GM23338 (cell line): ENCODE data around the gene MIX23. TPM values are rescaled to one million over a fixed set of nuclear protein-coding genes. Genes with fewer than 3 reads are reported as not detected.

Experiments
- ATAC-seq: fragments of 200-7000 bp; cut with Tn5 transposase; 3 replicates; pipeline ENCODE4 v1.9.1; 2020
- DNase-seq: peaks from one replicate; pipeline ENCODE4 v3.0.0-alpha.2; 2015; ENCODE audit warnings: low spot score
- H2AFZ ChIP-seq: fragments of 200-600 bp; sonication (generic); 2 replicates; pipeline ENCODE4 v1.8.0; 2016; ENCODE audit warnings: antibody characterized with exemption, mild to moderate bottlenecking, moderate library complexity
- H3F3A ChIP-seq: fragments of 200-600 bp; sonication (generic); replicated peaks from 2 replicates; pipeline ENCODE4 v1.8.0; 2017; ENCODE audit warnings: antibody characterized with exemption, mixed run types, low read depth
- H3K27ac ChIP-seq: fragments of 200-600 bp; sonication (generic); 2 replicates; pipeline ENCODE4 v1.6.1; 2016; ENCODE audit warnings: low read depth
- H3K27me3 ChIP-seq: fragments of 200-600 bp; sonication (generic); 2 replicates; pipeline ENCODE4 v1.8.0; 2016; ENCODE audit warnings: mild to moderate bottlenecking, mixed run types, moderate library complexity; ENCODE audit not compliant: insufficient read depth
- H3K36me3 ChIP-seq: fragments of 200-600 bp; sonication (generic); 2 replicates; pipeline ENCODE4 v1.8.0; 2016; ENCODE audit warnings: mild to moderate bottlenecking; ENCODE audit not compliant: insufficient read depth
- H3K4me1 ChIP-seq: fragments of 200-600 bp; sonication (generic); 2 replicates; pipeline ENCODE4 v1.8.0; 2016; ENCODE audit warnings: mild to moderate bottlenecking, moderate library complexity; ENCODE audit not compliant: insufficient read depth
- H3K4me2 ChIP-seq: fragments of 200-600 bp; sonication (generic); 2 replicates; pipeline ENCODE4 v1.7.1; 2017; ENCODE audit warnings: mixed run types
- H3K4me3 ChIP-seq: fragments of 200-600 bp; sonication (generic); 2 replicates; pipeline ENCODE4 v1.6.1; 2016; ENCODE audit warnings: mixed run types
- H3K79me2 ChIP-seq: fragments of 200-600 bp; sonication (generic); replicated peaks from 2 replicates; pipeline ENCODE4 v1.8.0; 2017; ENCODE audit warnings: mild to moderate bottlenecking; ENCODE audit not compliant: insufficient read depth
- H3K9me2 ChIP-seq: fragments of 200-600 bp; sonication (generic); 2 replicates; pipeline ENCODE4 v1.8.0; 2017; ENCODE audit not compliant: insufficient read depth
- H4K20me1 ChIP-seq: fragments of 200-600 bp; sonication (generic); replicated peaks from 2 replicates; pipeline ENCODE4 v1.8.0; 2017; ENCODE audit warnings: mild to moderate bottlenecking; ENCODE audit not compliant: insufficient read depth
- H3K27ac Mint-ChIP-seq: 2 replicates; pipeline ENCODE4 v1.8.0; 2020; ENCODE audit warnings: inconsistent platforms, mild to moderate bottlenecking, moderate library complexity, mixed read lengths
- H3K27me3 Mint-ChIP-seq: 3 replicates; pipeline ENCODE4 v1.8.0; 2022; ENCODE audit warnings: low read depth, mild to moderate bottlenecking, moderate library complexity, mixed read lengths, inconsistent platforms; ENCODE audit not compliant: insufficient read depth, poor library complexity
- H3K36me3 Mint-ChIP-seq: 3 replicates; pipeline ENCODE4 v1.8.0; 2021; ENCODE audit warnings: low read depth, mild to moderate bottlenecking, inconsistent platforms, moderate library complexity, mixed read lengths
- H3K4me1 Mint-ChIP-seq: 3 replicates; pipeline ENCODE4 v1.8.0; 2020; ENCODE audit warnings: mild to moderate bottlenecking, inconsistent platforms, mixed read lengths
- H3K4me3 Mint-ChIP-seq: 3 replicates; pipeline ENCODE4 v1.8.0; 2021; ENCODE audit warnings: moderate library complexity, mild to moderate bottlenecking, inconsistent platforms, mixed read lengths
- H3K9me3 Mint-ChIP-seq: 3 replicates; pipeline ENCODE4 v1.8.0; 2020; ENCODE audit warnings: moderate library complexity, mild to moderate bottlenecking, inconsistent platforms, mixed read lengths
- CREB1 ChIP-seq: fragments of 250-450 bp; sonication (Bioruptor Pico); IDR thresholded peaks from 2 replicates; pipeline ENCODE4 v1.5.0; 2020; ENCODE audit warnings: low read depth, mild to moderate bottlenecking, moderate library complexity
- EZH2 ChIP-seq: fragments of 200-600 bp; sonication (generic); IDR thresholded peaks from one replicate; pipeline ENCODE4 v1.8.0; 2017; ENCODE audit warnings: antibody characterized with exemption, mild to moderate bottlenecking, low read depth; ENCODE audit not compliant: unreplicated experiment
- EZH2phosphoT487 ChIP-seq: fragments of 200-600 bp; sonication (generic); IDR thresholded peaks from one replicate; pipeline ENCODE4 v1.8.1; 2018; ENCODE audit warnings: antibody characterized with exemption; ENCODE audit not compliant: unreplicated experiment
- JUNB ChIP-seq: IDR thresholded peaks from one replicate; pipeline ENCODE4 v1.6.1; 2016; ENCODE audit warnings: antibody characterized with exemption; ENCODE audit not compliant: unreplicated experiment
- NANOG ChIP-seq: IDR thresholded peaks from 2 replicates; pipeline ENCODE4 v1.6.1; 2016; ENCODE audit warnings: antibody characterized with exemption, borderline replicate concordance
- POLR2AphosphoS5 ChIP-seq: IDR thresholded peaks from 2 replicates; pipeline ENCODE4 v1.6.1; 2016; ENCODE audit warnings: antibody characterized with exemption, low read depth
- REST ChIP-seq: IDR thresholded peaks from one replicate; pipeline ENCODE4 v1.6.1; 2018; ENCODE audit warnings: antibody characterized with exemption; ENCODE audit not compliant: unreplicated experiment
- ZNF462 ChIP-seq: fragments of 250-450 bp; sonication (Bioruptor Pico); IDR thresholded peaks from 2 replicates; pipeline ENCODE4 v1.5.0; 2020; ENCODE audit warnings: mild to moderate bottlenecking, moderate library complexity
- polyA plus RNA-seq: library from polyadenylated mRNA; unstranded; fragments of >200 nt; fragmentation: Nextera tagmentation; extraction: Ambion mirVana; gene quantifications from 2 replicates; pipeline ENCODE4 v1.2.1, GENCODE V29; 2016
- total RNA-seq: library from RNA; depleted of rRNA; stranded (reverse); fragments of >200 nt; shearing (Covaris generic); gene quantifications from 2 replicates; pipeline ENCODE4 v1.2.3, GENCODE V29; 2014

MIX23 gene
- total and polyA plus RNA-seq, 2 experiments from 2014 or later, result 57.7 to 146 TPM

DNA sequence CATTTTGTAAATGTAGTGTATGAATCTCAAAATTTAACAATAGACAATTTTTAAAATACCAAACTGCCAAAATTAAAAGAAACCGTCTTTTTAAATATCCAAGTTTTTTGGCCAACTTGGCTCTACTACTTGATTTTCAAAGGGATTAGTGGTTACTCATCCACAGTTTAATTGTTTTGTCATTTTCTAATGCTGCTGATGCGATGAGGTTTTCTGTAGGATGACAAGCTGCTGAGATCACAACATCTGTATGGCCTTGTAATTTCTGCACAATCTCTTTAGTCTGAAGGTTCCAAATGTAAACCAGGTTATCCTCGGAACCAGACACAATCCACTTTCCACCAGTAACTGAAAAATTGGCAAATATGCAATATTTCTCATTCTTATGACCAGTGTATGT is 31.4 kb upstream of the MIX23 start:
- peaks cover 15% of the 10 kb centered on the region for H3K79me2 ChIP-seq

More for the DNA sequence above, 31.4 kb upstream of the MIX23 start:
- Histone ChIP-seq H3K4me2 (no peak overlapping the region), H3K4me1 (no peaks in the 10 kb centered on the region; the same call in 1 of the 2 replicates), H2AFZ (no peak overlapping the region), H3K4me3 (no peak overlapping the region), H3K36me3 (no peaks in the 10 kb centered on the region; the same call in 1 of the 2 replicates), H3K27me3 (no peaks in the 10 kb centered on the region), H3F3A (no peaks in the 10 kb centered on the region), H3K27ac (no peak overlapping the region), H4K20me1 (0 out of 2 replicates have a peak, but pooled peaks cover 5% of the 10 kb centered on the region), H3K9me2 (no peaks in the 10 kb centered on the region)
- ATAC-seq (no peak), DNase-seq (no peak)
- Mint-ChIP-seq H3K36me3 (peaks cover 6% of the 10 kb centered on the region), H3K27ac (no peak overlapping the region), H3K9me3 (peaks cover 3% of the 10 kb centered on the region; the same call in 1 of the 3 replicates), H3K4me1 (peaks cover 9% of the 10 kb centered on the region), H3K4me3 (peak overlapping the region; percentile 99), H3K27me3 (peaks cover 7% of the 10 kb centered on the region)
- TF ChIP-seq NANOG, result no peak
- TF ChIP-seq EZH2phosphoT487, result no peak
- TF ChIP-seq CREB1, result no peak
- no peak for TF ChIP-seq JUNB
- TF ChIP-seq EZH2, result no peak
- no peak for TF ChIP-seq REST
- no peak for TF ChIP-seq ZNF462 (CRISPR knock-in tag)
- TF ChIP-seq POLR2AphosphoS5, result no peak
